Measurements from ENCODE around the gene PRAMEF15.
"Not testable (repeated sequence)": the region's sequence is repeated elsewhere in the genome, so short reads cannot be mapped to it uniquely, and the experiment has no call there.

DNA sequence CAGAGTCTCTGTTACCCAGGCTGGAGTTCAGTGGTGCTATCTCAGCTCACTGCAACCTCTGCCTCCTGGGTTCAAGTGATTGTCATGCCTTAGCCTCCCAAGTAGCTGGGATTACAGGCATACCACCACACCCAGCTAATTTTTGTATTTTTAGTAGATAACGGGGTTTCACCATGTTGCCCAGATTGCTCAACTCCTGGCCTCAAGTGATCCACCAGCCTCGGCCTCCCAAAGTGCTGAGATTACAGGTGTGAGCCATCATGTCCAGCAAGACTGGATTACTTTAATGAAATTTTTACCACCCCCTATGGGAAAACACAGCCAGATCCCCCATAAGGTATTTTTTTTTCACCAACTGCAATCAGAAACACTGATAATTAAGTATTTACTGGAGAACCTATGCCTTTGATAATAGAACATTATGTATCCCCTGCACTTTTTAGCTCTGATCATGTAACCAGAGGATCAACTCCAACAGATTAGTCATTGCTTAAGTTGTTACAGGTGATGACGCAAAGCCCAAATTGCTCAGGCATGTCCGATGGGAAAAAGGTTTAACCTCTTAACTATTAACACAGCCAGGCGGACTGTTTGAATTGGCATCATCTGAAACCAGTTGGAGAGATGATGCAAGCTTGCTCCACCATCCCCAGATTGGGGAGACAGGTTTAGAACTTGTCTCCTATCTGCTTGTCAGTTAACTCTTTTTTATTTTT is 18.0 kb upstream of the PRAMEF15 start:
- not testable (repeated sequence) for TF ChIP-seq EZH2phosphoT487 (IDR thresholded peaks at IDR 0.05; ENCODE audit: insufficient read depth, low read depth); EZH2 (IDR thresholded peaks at IDR 0.05; ENCODE audit: insufficient read depth, poor library complexity, severe bottlenecking)

Measured in GM23248 (cell line).